K562 (cell line): Measurements from ENCODE around the gene SELENOI. TPM values are rescaled to one million over a fixed set of nuclear protein-coding genes. Genes with fewer than 3 reads are reported as not detected.

Source experiments
- ATAC-seq: fragments of 200-7000 bp; cut with Tn5 transposase; 3 replicates; pipeline ENCODE4 v1.9.1; 2020; ENCODE audit warnings: moderate library complexity
- BruUV-seq: library from RNA; stranded (reverse); fragments of 400-500 nt; replicated peaks from 2 replicates; lab custom pipeline; 2021; lab: Mats Ljungman, UMichigan
- CTCF ChIA-PET: fragments of 300-600 bp; formaldehyde crosslinking; extraction: SDS; loops from one replicate; lab custom pipeline; 2021; ENCODE audit warnings: low intra/inter-chr PET ratio; lab: Yijun Ruan, JAX
- POLR2A ChIA-PET: fragments of 300-600, 350-650 bp; sonication (Branson Sonifier 250); formaldehyde crosslinking; extraction: SDS; loops from one replicate; lab custom pipeline; 2021; ENCODE audit warnings: antibody characterized with exemption, inconsistent platforms; lab: Yijun Ruan, JAX
- DNase-seq, 4 experiments: peaks; one replicate each; pipeline versions ENCODE4 v3.0.0 to v3.0.0-alpha.2; 2011 to 2018; ENCODE audit warnings: low spot score in 3 of 4, mixed read lengths in 3 of 4; ENCODE audit errors: extremely low read depth in 1 of 4
- FAIRE-seq: peaks from 2 replicates; lab custom pipeline; 2011; peaks lifted over from hg19 to GRCh38; lab: Jason Lieb, UNC
- H2AFZ ChIP-seq: 2 replicates; pipeline ENCODE4 v1.6.0; 2011; ENCODE audit warnings: low read depth, low read length, control low read depth, inconsistent platforms
- H3K27ac ChIP-seq: fragments of 200-600 bp; 3 replicates; pipeline ENCODE4 v1.8.0; 2011; ENCODE audit warnings: low read depth, mild to moderate bottlenecking, control low read depth, inconsistent platforms, low read length, moderate library complexity, mixed read lengths; ENCODE audit errors: extremely low read depth
- H3K27me3 ChIP-seq, 2 experiments: fragments of 300-600 bp in 1 of 2; 2 replicates in 1 of 2; 3 replicates in 1 of 2; pipeline versions ENCODE4 v1.6.0 to v1.8.0; 2011; ENCODE audit warnings: inconsistent platforms in 2 of 2, low read length in 2 of 2, mild to moderate bottlenecking in 1 of 2, mixed read lengths in 1 of 2, moderate library complexity in 1 of 2; ENCODE audit not compliant: control insufficient read depth in 2 of 2, insufficient read depth in 2 of 2
- H3K36me3 ChIP-seq: fragments of 300-600 bp; 3 replicates; pipeline ENCODE4 v1.8.0; 2011; ENCODE audit warnings: mild to moderate bottlenecking, low read length, inconsistent platforms; ENCODE audit not compliant: control insufficient read depth, insufficient read depth
- H3K4me1 ChIP-seq, 2 experiments: fragments of 200-600 bp in 1 of 2; replicated peaks in 1 of 2; 2 replicates in 1 of 2; 3 replicates in 1 of 2; pipeline versions ENCODE4 v1.5.1 to v1.8.0; 2011; ENCODE audit warnings: inconsistent platforms in 2 of 2, low read length in 2 of 2, mild to moderate bottlenecking in 1 of 2, mixed read lengths in 1 of 2, moderate library complexity in 1 of 2; ENCODE audit not compliant: control insufficient read depth in 2 of 2, insufficient read depth in 2 of 2
- H3K4me2 ChIP-seq: 2 replicates; pipeline ENCODE4 v1.6.1; 2011; ENCODE audit warnings: low read length, control low read depth, inconsistent platforms, mixed read lengths; ENCODE audit not compliant: insufficient read depth
- H3K4me3 ChIP-seq: fragments of 200-600 bp; sonication (generic), shearing (Covaris generic); 2 replicates; pipeline ENCODE4 v1.5.1; 2016; ENCODE audit warnings: control low read depth, inconsistent platforms
- H3K79me2 ChIP-seq: fragments of 200-600 bp; 3 replicates; pipeline ENCODE4 v1.8.0; 2011; ENCODE audit warnings: low read length, inconsistent platforms; ENCODE audit not compliant: control insufficient read depth, insufficient read depth
- H3K9ac ChIP-seq, 2 experiments: 2 replicates each; pipeline versions ENCODE4 v1.6.0 to v1.6.1; 2011; ENCODE audit warnings: low read depth in 2 of 2, low read length in 2 of 2, control low read depth in 1 of 2, inconsistent platforms in 1 of 2, mild to moderate bottlenecking in 1 of 2, mixed read lengths in 1 of 2; ENCODE audit not compliant: insufficient read depth in 1 of 2
- H3K9me1 ChIP-seq: one replicate; pipeline ENCODE4 v1.6.0; 2011; ENCODE audit warnings: inconsistent platforms, mild to moderate bottlenecking, low read length, moderate library complexity; ENCODE audit not compliant: control insufficient read depth, insufficient read depth
- H3K9me3 ChIP-seq: replicated peaks from 2 replicates; pipeline ENCODE4 v1.5.1; 2011; ENCODE audit warnings: low read depth, low read length, inconsistent platforms; ENCODE audit not compliant: control insufficient read depth, insufficient read depth
- H4K20me1 ChIP-seq: replicated peaks from 2 replicates; pipeline ENCODE4 v1.6.1; 2011; ENCODE audit warnings: low read length, inconsistent platforms, mixed read lengths; ENCODE audit not compliant: control insufficient read depth, insufficient read depth
- CHD1 ChIP-seq: fragments of 200-600 bp; sonication (generic); IDR thresholded peaks from one replicate; pipeline ENCODE4 v1.6.1; 2012; ENCODE audit warnings: mild to moderate bottlenecking, moderate library complexity, low read length, inconsistent platforms
- TBL1XR1 ChIP-seq, 2 experiments: IDR thresholded peaks; 2 replicates each; pipeline ENCODE4 v1.6.1; 2012; ENCODE audit warnings: improper control_type of control experiment in 2 of 2, low read length in 2 of 2, mild to moderate bottlenecking in 1 of 2
- WGBS: fragments of 100-300 bp; shearing (Covaris generic); methylation state at CpG from one replicate; pipeline ENCODE4 v1.1.6; 2016; ENCODE audit warnings: low coverage, mixed read lengths; ENCODE audit not compliant: insufficient coverage; ENCODE audit errors: missing lambda C conversion rate; 5-methylcytosine and 5-hydroxymethylcytosine counted together
- in situ Hi-C: fragments of 300-500 bp; cut with MboI; formaldehyde crosslinking; loops from 4 replicates; pipeline ENCODE4 v1.15.0; 2018; ENCODE audit warnings: inconsistent platforms, mixed read lengths
- intact Hi-C: fragments of 100-400 bp; cut with micrococcal nuclease; formaldehyde crosslinking; loops from 2 replicates; pipeline ENCODE4 v1.14.2; 2022
- polyA plus RNA-seq, 8 experiments: library from polyadenylated mRNA; depleted of rRNA in 4 of 8; stranded (reverse) in 5 of 8; unstranded in 3 of 8; fragments of >200 nt; fragmentation: Nextera tagmentation in 2 of 8; fragmentation: Illumina TruSeq in 1 of 8; extraction: Ambion mirVana in 2 of 8; extraction: Trizol in 1 of 8; gene quantifications; 2 replicates each; pipeline versions ENCODE4 v1.2.1 to v1.2.3, GENCODE V29; 2011 to 2014; ENCODE audit warnings: inconsistent platforms in 1 of 8, missing spikeins in 1 of 8
- total RNA-seq, 7 experiments: library from RNA; depleted of rRNA in 6 of 7; stranded (reverse); fragments of >200 nt in 6 of 7; fragmentation: Illumina TruSeq in 2 of 7; extraction: Trizol in 2 of 7; gene quantifications; 2 replicates each; pipeline versions ENCODE4 v1.2.1 to v1.2.3, GENCODE V29; 2011 to 2021; ENCODE audit warnings: low replicate concordance in 1 of 7
- TF ChIP-seq, protein P1 (sequence below), 2 experiments: fragments of 450-650 bp; IDR thresholded peaks; 2 replicates each; pipeline ENCODE4 v1.6.1; 2016
- TF ChIP-seq, protein P2 (sequence below): sonication (generic); IDR thresholded peaks from 2 replicates; pipeline ENCODE4 v1.6.1; 2016

The SELENOI gene
- total and polyA plus RNA-seq, 9 of the 15 experiments (the other 6 are each of a cell fraction or from before 2014, with no cell fraction given), result 9.6 to 46.9 (median 24.4) TPM

DNA sequence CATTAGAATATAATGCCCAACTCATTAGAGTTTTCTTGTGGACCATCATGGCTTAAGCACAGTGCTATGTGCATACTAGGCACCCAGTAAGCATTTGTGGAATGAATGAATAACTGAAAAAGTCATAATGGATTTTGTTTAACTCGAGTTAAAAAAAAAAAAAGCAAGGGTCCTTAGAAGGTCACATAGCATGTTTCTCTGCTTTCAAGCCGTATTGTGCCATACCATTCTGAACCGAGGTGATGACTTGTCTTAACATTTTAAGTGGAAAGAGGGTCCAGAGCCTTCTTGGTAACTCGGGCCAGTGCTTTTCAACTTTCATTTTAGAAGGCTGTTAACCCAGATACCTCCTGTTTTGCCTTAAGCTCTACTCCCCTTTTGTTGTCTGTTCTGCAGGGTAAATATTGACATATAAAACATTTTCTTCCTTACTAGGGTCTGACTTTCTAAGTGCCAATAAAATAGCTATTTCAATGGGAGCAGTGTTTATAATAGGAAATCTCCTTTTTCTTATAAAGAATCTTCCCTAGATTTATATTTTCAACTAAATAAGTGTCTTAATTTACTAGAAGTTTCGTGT, 1.4 kb downstream of the SELENOI start:
- Histone ChIP-seq H3K4me1 (peaks cover 30 to 33% of the 10 kb centered on the region in 2 experiments), H3K4me3 (peak overlapping the region; percentile 86), H3K79me2 (peaks cover 89% of the 10 kb centered on the region), H3K9ac (peak overlapping the region; percentile 95 to 99), H3K36me3 (peaks cover 7% of the 10 kb centered on the region; the same call in 2 of the 3 replicates), H3K4me2 (peak overlapping the region; percentile 98), H2AFZ (peak overlapping the region; percentile 11; the same call in 1 of the 2 replicates), H4K20me1 (no peaks in the 10 kb centered on the region), H3K27ac (peak overlapping the region; percentile 97), H3K9me1 (no peaks in the 10 kb centered on the region)
- 0% methylated on average over 5 of the region's 5 CpGs for WGBS
- DNase-seq, result peak in 1 of 4 experiments; percentile 48
- intact Hi-C loops (loop anchor here (5.0 kb wide), 2 partner anchors 65 to 105 kb away; partner anchors contain the start of genes HADHA and HADHB), in situ Hi-C loops (no loop called here)
- no TSS peak for BruUV-seq
- no peak for ATAC-seq
- TF ChIP-seq CHD1, result no peak
- TF ChIP-seq, protein P1, sequence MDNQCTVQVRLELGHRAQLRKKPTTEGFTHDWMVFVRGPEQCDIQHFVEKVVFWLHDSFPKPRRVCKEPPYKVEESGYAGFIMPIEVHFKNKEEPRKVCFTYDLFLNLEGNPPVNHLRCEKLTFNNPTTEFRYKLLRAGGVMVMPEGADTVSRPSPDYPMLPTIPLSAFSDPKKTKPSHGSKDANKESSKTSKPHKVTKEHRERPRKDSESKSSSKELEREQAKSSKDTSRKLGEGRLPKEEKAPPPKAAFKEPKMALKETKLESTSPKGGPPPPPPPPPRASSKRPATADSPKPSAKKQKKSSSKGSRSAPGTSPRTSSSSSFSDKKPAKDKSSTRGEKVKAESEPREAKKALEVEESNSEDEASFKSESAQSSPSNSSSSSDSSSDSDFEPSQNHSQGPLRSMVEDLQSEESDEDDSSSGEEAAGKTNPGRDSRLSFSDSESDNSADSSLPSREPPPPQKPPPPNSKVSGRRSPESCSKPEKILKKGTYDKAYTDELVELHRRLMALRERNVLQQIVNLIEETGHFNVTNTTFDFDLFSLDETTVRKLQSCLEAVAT (IDR thresholded peaks at IDR 0.05), result 0 out of 4 replicates have a peak, but pooled peaks of 1 of the 2 experiments have one; percentile 1
- 0 out of 4 replicates have a peak, but pooled peaks of 1 of the 2 experiments have one; percentile 17 for TF ChIP-seq TBL1XR1 (IDR thresholded peaks at IDR 0.05; ENCODE audit: low read length in 2 of 2)
- TF ChIP-seq, protein P2, sequence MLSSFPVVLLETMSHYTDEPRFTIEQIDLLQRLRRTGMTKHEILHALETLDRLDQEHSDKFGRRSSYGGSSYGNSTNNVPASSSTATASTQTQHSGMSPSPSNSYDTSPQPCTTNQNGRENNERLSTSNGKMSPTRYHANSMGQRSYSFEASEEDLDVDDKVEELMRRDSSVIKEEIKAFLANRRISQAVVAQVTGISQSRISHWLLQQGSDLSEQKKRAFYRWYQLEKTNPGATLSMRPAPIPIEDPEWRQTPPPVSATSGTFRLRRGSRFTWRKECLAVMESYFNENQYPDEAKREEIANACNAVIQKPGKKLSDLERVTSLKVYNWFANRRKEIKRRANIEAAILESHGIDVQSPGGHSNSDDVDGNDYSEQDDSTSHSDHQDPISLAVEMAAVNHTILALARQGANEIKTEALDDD, result 0 out of 2 replicates have a peak, but pooled peaks have one; percentile 14
- TF ChIP-seq, all 486 proteins: peak for 3
- CTCF ChIA-PET, result no interaction called here
- Histone ChIP-seq H3K9me3 (no peaks in the 10 kb centered on the region), H3K27me3 (no peaks in the 10 kb centered on the region)
- FAIRE-seq, result no peak
- POLR2A ChIA-PET, result interaction anchor here (0.7 to 5.4 kb wide), 3 partner anchors 9 to 102 kb away, joined by 3 to 64 read pairs (median 6); partner anchors contain the start of gene HADHB
